Kidney tubule cell (primary cell): ENCODE results near the gene SUCO.
"Not testable (repeated sequence)": the region's sequence is repeated elsewhere in the genome, so short reads cannot be mapped to it uniquely, and the experiment has no call there.

Experiments used
- DNase-seq: peaks from one replicate; pipeline ENCODE4 v3.0.0-alpha.2; 2018; ENCODE audit warnings: low spot score

SUCO gene, protein sequence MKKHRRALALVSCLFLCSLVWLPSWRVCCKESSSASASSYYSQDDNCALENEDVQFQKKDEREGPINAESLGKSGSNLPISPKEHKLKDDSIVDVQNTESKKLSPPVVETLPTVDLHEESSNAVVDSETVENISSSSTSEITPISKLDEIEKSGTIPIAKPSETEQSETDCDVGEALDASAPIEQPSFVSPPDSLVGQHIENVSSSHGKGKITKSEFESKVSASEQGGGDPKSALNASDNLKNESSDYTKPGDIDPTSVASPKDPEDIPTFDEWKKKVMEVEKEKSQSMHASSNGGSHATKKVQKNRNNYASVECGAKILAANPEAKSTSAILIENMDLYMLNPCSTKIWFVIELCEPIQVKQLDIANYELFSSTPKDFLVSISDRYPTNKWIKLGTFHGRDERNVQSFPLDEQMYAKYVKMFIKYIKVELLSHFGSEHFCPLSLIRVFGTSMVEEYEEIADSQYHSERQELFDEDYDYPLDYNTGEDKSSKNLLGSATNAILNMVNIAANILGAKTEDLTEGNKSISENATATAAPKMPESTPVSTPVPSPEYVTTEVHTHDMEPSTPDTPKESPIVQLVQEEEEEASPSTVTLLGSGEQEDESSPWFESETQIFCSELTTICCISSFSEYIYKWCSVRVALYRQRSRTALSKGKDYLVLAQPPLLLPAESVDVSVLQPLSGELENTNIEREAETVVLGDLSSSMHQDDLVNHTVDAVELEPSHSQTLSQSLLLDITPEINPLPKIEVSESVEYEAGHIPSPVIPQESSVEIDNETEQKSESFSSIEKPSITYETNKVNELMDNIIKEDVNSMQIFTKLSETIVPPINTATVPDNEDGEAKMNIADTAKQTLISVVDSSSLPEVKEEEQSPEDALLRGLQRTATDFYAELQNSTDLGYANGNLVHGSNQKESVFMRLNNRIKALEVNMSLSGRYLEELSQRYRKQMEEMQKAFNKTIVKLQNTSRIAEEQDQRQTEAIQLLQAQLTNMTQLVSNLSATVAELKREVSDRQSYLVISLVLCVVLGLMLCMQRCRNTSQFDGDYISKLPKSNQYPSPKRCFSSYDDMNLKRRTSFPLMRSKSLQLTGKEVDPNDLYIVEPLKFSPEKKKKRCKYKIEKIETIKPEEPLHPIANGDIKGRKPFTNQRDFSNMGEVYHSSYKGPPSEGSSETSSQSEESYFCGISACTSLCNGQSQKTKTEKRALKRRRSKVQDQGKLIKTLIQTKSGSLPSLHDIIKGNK (N-terminal part only)

GRCh38 chr1:172532700-172533512 lies at the start of gene SUCO:
TSS of gene SUCO (plus strand) at chr1:172533150. CDS start at chr1:172533436, 286 bp downstream.
- peak; percentile 100 for DNase-seq

- peak; percentile 48 for DNase-seq
Observed at GRCh38 chr1:172483448-172483847, 49.5 kb upstream of the SUCO start.

- peak; percentile 42 for DNase-seq
Observed at GRCh38 chr1:172484252-172484651, 48.7 kb upstream of the SUCO start.

DNA sequence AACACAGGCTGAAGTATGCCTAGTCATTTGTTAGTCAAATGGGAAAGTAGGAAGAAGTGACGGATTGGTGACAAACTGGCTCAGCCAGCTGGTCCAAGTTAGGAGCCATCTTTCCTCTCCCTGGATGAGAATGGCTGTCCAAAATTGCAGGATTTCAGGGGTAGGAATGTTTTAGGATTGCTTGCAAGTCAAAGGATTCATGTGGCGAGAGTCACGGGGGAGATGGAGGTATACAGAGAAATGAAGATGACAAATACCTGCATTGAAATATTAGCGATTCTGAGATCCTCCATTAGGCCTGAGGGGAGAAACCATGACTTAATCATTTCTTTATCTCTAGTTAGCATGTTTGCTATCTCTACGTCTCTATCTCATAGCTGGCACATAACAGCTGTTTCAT lies 47.3 kb upstream of the SUCO start:
- DNase-seq: no peak

GRCh38 chr1:172486805-172487454 lies 46.0 kb upstream of the SUCO start:
- DNase-seq: no peak

DNA sequence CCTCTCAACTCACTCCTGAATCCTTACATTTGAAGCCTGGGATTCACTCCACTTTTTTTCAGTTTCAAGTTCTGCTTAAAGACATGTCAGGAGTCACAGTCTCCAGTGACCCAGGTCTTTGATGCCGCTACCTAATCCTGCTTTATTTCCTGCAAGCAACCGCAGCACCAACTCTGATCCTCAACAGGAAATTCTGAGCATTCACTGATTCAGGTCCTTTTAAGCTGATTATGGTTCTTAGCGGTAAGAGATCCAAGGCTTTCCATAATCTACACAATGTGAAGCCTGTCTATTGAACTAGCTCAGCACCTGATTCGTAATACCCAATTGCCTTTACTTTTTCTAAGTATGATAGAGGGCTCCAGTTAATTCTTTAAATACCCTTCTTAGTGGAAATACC lies 45.4 kb upstream of the SUCO start:
- no peak for DNase-seq

DNA sequence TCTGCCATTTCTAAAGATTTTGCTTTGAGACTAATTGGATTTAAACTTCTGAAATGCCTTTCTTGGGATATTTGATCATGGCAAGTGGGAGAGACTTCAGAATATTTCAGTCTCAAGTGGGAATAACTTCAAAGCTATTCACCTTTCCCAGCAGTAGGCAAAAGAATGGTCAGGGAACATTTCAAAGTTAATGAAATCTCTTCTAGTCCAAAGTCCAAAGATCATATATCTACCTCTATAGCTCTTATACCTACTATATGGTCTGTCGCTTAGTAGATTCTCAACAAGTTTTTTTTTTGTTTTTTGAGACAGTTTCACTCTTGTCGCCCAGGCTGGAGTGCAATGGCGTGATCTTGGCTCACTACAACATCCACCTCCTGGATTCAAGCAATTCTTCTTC lies 44.6 kb upstream of the SUCO start:
- no peak for DNase-seq

DNA sequence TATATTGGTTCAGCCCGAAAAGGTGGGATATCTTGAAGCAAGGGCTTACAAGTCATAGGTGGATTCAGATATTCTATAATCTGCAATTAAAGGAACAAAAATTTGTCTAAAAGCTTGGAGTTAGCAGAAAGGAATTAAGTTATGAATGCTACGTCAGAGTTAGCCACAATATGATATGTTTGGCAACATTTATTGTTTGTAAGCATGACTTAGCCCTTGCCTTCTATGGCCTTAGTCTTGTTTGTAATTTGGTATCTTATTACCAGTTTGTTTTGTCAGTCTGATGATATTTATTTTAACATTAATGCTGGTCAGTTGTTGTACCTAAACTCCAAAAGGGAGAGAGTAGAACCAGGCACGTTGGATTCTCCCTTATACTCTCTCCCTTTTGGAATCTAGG lies 43.1 kb upstream of the SUCO start:
- no peak for DNase-seq

DNA sequence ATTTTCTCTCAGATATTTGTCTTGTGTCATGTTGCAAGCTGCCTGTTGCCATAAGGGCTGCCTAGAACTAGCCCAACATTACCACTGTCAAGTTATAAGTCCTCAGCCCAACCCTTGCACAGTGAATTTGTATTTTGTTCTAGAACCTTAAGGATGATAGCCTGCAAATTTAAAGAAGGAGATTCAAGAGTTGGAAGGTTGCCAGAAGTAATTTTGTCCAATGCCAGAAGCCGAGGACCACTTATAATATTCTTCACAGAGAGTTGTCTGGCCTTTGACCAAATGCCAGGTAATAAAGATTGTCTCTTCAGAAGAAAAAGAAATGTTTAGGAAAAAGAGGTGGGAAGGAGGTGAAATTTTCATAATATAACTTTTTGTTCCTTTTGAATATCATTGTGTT lies 40.5 kb upstream of the SUCO start:
- no peak for DNase-seq

DNA sequence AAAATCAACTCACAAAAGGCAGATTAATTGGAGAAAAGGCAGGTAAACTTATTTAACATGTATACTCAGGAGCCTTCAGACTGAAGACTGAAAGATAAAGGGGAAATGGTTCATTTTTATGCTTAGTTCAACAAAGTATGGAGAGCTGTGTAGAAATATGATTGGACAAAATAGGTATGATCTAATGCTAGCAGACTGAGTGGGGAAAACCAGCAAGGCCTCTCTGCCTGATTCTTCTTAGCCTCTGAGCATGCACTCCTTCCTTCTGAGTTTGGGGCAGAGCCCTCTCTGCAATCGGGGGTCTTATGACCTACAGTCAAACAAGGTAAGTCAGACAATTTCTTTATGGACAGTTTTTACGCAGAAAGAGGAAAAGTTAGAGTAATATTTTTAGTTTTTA lies 38.8 kb upstream of the SUCO start:
- no peak for DNase-seq

DNA sequence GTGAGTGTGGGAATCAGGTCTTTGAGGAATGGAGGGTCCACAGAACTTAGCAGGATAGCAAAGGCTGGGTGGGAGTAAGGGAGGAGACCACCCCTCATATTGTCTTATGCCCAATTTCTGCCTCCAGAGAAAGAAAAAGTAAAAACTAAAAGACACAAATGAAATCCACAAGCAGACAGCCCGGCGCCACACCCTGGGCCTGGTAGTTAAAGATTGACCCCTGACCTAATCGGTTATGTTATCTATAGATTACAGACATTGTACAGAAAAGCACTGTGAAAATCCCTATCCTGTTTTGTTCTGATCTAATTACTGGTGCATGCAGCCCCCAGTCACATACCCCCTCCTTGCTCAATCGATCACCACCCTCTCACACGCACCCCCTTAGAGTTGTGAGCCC lies 36.8 kb upstream of the SUCO start:
- DNase-seq: not testable (repeated sequence)

- no peak for DNase-seq
Observed at GRCh38 chr1:172496678-172497077, 36.3 kb upstream of the SUCO start.

DNA sequence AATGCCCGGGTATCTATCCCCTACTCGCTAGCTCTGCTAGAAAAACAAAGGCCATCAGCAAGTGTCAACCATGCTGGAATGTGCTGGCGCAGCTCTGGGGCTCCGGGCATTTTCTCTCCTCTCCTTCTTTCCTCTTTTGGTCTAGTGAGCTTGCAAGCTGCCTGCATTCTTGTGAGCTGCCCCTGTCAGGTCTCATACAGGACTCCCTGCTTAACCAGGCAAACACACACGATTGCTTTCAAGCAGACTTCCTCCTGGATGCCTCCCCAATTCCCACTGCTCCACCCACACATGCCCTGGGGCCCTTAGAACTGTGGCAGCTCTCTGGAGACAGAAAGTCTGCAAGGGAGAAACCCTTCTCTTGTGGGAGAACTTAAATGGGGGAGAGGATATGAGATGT lies 35.7 kb upstream of the SUCO start:
- peak; percentile 77 for DNase-seq

- DNase-seq: no peak
Observed at GRCh38 chr1:172498857-172499256, 34.1 kb upstream of the SUCO start.

DNA sequence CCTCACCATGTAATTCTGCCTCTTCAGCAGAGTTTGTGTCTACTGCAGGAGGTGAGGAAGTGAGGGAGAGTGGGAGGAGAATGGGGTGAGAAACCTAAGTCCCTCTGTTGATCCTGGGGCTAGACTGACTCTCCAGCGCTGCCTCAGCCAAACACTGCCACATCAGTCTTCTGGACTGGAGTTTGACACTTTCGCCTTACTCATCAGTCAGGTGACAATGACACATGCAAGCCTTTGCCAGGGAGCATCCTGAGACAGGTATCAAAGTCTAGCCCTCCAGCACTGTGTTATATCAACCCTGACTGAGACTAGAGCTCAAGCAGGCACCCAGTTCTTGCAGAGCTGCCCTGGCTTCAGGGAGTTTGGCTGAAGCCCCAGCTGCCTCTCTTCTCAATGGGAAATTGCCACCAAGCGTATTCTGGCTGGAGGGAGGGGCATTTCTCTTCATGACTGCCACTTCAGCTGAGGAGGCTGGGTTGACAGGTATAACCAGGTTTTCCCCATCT lies 33.3 kb upstream of the SUCO start:
- peak; percentile 92 for DNase-seq

- peak; percentile 33 for DNase-seq
Observed at GRCh38 chr1:172500207-172500606, 32.7 kb upstream of the SUCO start.

- DNase-seq: no peak
Observed at GRCh38 chr1:172507741-172508140, 25.2 kb upstream of the SUCO start.

GRCh38 chr1:172510479-172510878 lies 22.5 kb upstream of the SUCO start:
- DNase-seq: no peak

GRCh38 chr1:172512591-172512990 lies 20.4 kb upstream of the SUCO start:
- DNase-seq: no peak

GRCh38 chr1:172513479-172513878 lies 19.5 kb upstream of the SUCO start:
- DNase-seq: peak; percentile 23

- no peak for DNase-seq
Observed at GRCh38 chr1:172514108-172514507, 18.8 kb upstream of the SUCO start.
